Measurements from ENCODE around the gene ZNF175. TPM values are rescaled to one million over a fixed set of nuclear protein-coding genes. Genes with fewer than 3 reads are reported as not detected.

ZNF175 gene
- total and polyA plus RNA-seq, 2 experiments from 2014 or later, result 1.1 to 4.1 TPM

GRCh38 chr19:51547397-51548212, 23.5 kb upstream of the ZNF175 start:
- no peaks in the 10 kb centered on the region for H3K4me1 ChIP-seq (ENCODE audit: insufficient read depth)
- 52% methylated on average over 7 of the region's 7 CpGs for WGBS (ENCODE audit: low lambda C conversion rate, missing lambda C conversion rate)
- TF ChIP-seq EZH2phosphoT487 (IDR thresholded peaks at IDR 0.05; ENCODE audit: low read depth, severe bottlenecking, unreplicated experiment), result no peak
- no peak for TF ChIP-seq CTCF (IDR thresholded peaks at IDR 0.05; ENCODE audit: poor library complexity)
- no peak for TF ChIP-seq EZH2 (IDR thresholded peaks at IDR 0.05; ENCODE audit: borderline replicate concordance)
- no peaks in the 10 kb centered on the region for H4K20me1 ChIP-seq (ENCODE audit: insufficient read depth, poor library complexity, severe bottlenecking)
- H3K9me3 ChIP-seq (ENCODE audit: low read depth), result no peaks in the 10 kb centered on the region
- no peaks in the 10 kb centered on the region for H3K27me3 ChIP-seq
- no peaks in the 10 kb centered on the region for H3K9me2 ChIP-seq (replicated peaks; ENCODE audit: insufficient read depth)
- DNase-seq (ENCODE audit: low spot score), result no peak
- H3K79me2 ChIP-seq, result no peaks in the 10 kb centered on the region
- no peak overlapping the region for H3K4me3 ChIP-seq
- no peak overlapping the region for H3K4me2 ChIP-seq
- no peak overlapping the region for H3K27ac ChIP-seq
- H2AFZ ChIP-seq, result no peak overlapping the region
- H3K36me3 ChIP-seq (replicated peaks; ENCODE audit: insufficient read depth, low read depth), result no peaks in the 10 kb centered on the region

GRCh38 chr19:51548213-51548651, 22.9 kb upstream of the ZNF175 start:
- Histone ChIP-seq H3K79me2 (no peaks in the 10 kb centered on the region), H3K36me3 (replicated peaks; ENCODE audit: insufficient read depth, low read depth) (no peaks in the 10 kb centered on the region), H3K9me2 (replicated peaks; ENCODE audit: insufficient read depth) (no peaks in the 10 kb centered on the region), H4K20me1 (ENCODE audit: insufficient read depth, poor library complexity, severe bottlenecking) (no peaks in the 10 kb centered on the region), H3K9me3 (ENCODE audit: low read depth) (no peaks in the 10 kb centered on the region), H3K27me3 (no peaks in the 10 kb centered on the region), H3K27ac (no peak overlapping the region), H3K4me2 (no peak overlapping the region), H3K4me3 (no peak overlapping the region), H3K4me1 (ENCODE audit: insufficient read depth) (no peaks in the 10 kb centered on the region), H2AFZ (no peak overlapping the region)
- no peak for DNase-seq (ENCODE audit: low spot score)
- WGBS (ENCODE audit: low lambda C conversion rate, missing lambda C conversion rate), result 72% methylated on average over 5 of the region's 5 CpGs
- TF ChIP-seq EZH2phosphoT487 (IDR thresholded peaks at IDR 0.05; ENCODE audit: low read depth, severe bottlenecking, unreplicated experiment) (no peak), CTCF (IDR thresholded peaks at IDR 0.05; ENCODE audit: poor library complexity) (no peak), EZH2 (IDR thresholded peaks at IDR 0.05; ENCODE audit: borderline replicate concordance) (no peak)

GRCh38 chr19:51548891-51549305, 22.2 kb upstream of the ZNF175 start:
- TF ChIP-seq CTCF (IDR thresholded peaks at IDR 0.05; ENCODE audit: poor library complexity), result no peak
- TF ChIP-seq EZH2phosphoT487 (IDR thresholded peaks at IDR 0.05; ENCODE audit: low read depth, severe bottlenecking, unreplicated experiment), result no peak
- TF ChIP-seq EZH2 (IDR thresholded peaks at IDR 0.05; ENCODE audit: borderline replicate concordance), result no peak
- Histone ChIP-seq H3K36me3 (replicated peaks; ENCODE audit: insufficient read depth, low read depth) (no peaks in the 10 kb centered on the region), H3K4me1 (ENCODE audit: insufficient read depth) (no peaks in the 10 kb centered on the region), H4K20me1 (ENCODE audit: insufficient read depth, poor library complexity, severe bottlenecking) (no peaks in the 10 kb centered on the region), H3K27ac (no peak overlapping the region), H3K4me2 (no peak overlapping the region), H3K79me2 (no peaks in the 10 kb centered on the region), H2AFZ (no peak overlapping the region), H3K27me3 (no peaks in the 10 kb centered on the region), H3K4me3 (no peak overlapping the region), H3K9me3 (ENCODE audit: low read depth) (no peaks in the 10 kb centered on the region), H3K9me2 (replicated peaks; ENCODE audit: insufficient read depth) (no peaks in the 10 kb centered on the region)
- no peak for DNase-seq (ENCODE audit: low spot score)
- 74% methylated on average over 4 of the region's 4 CpGs for WGBS (ENCODE audit: low lambda C conversion rate, missing lambda C conversion rate)

Data from hepatocyte (in vitro differentiated cells).